NOMO-1 treated with dmso at 0.1 percent for 144 hours (cell line): ENCODE measurements around the gene SSH3.
"Not testable (repeated sequence)": the region's sequence is repeated elsewhere in the genome, so short reads cannot be mapped to it uniquely, and the experiment has no call there.

Experiments used
- DNase-seq: peaks from one replicate; lab custom pipeline; 2025; ENCODE audit not compliant: unreplicated experiment; lab: John Stamatoyannopoulos, UW

Gene SSH3, protein sequence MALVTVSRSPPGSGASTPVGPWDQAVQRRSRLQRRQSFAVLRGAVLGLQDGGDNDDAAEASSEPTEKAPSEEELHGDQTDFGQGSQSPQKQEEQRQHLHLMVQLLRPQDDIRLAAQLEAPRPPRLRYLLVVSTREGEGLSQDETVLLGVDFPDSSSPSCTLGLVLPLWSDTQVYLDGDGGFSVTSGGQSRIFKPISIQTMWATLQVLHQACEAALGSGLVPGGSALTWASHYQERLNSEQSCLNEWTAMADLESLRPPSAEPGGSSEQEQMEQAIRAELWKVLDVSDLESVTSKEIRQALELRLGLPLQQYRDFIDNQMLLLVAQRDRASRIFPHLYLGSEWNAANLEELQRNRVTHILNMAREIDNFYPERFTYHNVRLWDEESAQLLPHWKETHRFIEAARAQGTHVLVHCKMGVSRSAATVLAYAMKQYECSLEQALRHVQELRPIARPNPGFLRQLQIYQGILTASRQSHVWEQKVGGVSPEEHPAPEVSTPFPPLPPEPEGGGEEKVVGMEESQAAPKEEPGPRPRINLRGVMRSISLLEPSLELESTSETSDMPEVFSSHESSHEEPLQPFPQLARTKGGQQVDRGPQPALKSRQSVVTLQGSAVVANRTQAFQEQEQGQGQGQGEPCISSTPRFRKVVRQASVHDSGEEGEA

DNA sequence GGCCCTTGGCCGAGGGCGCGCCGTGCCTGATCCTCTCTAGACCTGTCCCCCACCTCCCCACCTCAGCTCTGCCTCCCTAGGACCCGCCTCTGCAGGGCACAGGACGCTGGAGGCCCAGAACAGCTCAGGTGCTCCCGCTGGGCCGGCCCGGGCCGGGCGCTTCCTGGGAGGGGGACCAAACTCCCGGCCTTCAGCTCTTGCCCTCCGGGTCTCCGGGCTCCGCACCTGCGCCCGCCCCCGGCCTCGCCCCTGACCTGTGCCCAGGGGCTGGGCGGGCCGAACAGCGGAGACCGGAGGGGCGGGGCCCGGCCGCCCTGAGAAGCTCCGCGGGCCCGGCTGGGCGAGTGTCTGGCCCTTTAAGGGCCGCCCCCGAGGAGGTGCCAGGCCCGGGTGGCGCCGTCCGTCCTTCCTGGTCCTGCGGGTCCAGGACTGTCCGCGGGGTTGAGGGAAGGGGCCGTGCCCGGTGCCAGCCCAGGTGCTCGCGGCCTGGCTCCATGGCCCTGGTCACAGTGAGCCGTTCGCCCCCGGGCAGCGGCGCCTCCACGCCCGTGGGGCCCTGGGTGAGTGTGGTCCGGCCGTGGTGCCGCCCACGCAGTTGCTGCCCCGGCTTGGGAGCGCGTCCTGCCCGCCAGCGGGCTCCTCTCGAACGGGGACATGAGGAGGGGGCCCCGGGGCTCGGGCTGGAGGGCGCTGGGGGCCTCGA is at the start of gene SSH3:
SSH3 (plus strand) TSS at position 399 of the 703 bp plus-strand sequence; CDS start at position 495, 96 bp downstream.
- peak; percentile 67 for DNase-seq

DNA sequence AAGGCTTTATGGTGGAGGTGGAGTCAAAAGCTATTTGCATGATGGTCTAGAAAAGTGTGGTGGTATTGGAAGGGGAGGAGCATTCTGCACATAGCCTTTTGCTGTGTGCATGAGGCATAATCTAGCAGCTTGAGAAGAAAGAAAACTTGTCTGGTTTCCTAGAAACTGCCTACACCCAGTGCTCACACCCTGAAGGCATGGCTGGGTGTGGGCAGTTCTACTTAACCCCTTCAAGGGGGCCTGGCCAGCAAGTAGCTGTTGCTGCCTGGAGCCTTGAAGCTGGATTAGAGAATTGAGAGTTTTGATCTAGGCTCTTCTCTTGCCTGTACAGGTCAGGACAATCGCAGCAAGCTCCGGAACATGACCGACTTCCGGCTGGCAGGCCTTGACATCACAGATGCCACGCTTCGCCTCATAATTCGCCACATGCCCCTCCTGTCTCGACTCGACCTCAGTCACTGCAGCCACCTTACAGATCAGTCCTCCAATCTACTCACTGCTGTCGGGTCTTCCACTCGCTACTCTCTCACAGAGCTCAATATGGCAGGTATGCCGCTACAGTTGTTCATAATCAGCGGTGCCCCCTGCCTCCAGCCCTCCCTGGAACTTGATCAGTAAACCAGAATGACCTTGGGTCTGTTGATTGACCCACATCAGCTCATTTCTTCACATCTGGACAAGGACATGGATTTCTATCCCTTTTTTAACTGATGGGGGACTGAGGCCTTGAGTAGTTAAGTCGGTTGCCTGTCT is 49.3 kb upstream of the SSH3 start:
- no peak for DNase-seq

DNA sequence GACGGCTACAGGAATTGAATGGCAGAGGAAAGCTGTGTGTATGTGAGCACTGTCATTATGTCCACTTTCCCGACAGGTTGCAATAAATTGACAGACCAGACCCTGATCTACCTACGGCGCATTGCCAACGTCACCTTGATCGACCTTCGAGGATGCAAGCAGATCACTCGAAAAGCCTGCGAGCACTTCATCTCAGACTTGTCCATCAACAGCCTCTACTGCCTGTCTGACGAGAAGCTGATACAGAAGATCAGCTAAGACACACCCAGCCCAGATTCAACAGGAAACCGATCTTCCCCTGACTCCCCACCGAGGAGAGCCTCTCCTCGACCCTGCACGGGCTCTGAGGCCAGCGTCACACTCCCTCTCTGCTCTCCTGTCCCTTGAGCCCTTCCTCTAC is 48.5 kb upstream of the SSH3 start:
- DNase-seq = no peak

DNA sequence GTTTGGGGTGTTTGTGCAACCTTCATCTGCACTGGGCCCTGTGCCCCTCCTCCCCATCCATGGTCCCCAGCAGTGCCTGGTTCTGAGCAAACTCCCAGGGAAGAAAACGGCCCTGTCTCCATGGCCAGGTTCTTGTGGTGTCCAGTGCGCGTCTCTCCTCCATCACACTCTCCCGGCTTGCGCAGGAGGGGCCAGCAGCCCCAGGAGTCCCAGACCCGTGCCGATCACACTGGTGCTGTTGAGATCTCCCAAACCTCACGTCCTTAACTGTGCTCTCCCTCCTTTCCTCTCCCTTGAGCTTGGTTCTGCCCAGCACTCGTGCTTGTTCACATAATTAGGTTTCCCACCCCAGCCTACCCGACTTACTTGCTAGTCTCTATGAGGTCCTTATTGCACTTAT is 48.0 kb upstream of the SSH3 start:
- DNase-seq = no peak

DNA sequence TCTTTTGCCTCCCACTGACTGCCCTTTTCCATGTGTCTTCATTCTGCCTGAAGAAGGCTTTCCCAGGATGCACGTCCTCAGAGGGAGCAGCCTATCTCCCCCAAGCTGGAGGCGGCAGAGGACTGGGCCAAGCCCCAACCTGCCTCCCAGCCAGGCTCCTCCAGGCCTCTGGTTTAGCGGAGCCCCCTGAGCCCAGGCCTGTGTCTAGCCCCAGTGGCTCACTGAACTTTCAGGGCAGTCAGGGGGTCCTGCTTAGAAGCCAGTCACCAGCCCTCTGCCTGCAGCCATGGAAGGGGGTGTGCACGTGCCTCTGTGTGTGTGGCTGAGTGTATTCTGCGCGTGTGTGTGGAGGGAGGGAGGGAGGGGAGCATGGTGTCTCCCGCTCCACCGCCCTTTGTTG is 47.5 kb upstream of the SSH3 start:
- no peak for DNase-seq

DNA sequence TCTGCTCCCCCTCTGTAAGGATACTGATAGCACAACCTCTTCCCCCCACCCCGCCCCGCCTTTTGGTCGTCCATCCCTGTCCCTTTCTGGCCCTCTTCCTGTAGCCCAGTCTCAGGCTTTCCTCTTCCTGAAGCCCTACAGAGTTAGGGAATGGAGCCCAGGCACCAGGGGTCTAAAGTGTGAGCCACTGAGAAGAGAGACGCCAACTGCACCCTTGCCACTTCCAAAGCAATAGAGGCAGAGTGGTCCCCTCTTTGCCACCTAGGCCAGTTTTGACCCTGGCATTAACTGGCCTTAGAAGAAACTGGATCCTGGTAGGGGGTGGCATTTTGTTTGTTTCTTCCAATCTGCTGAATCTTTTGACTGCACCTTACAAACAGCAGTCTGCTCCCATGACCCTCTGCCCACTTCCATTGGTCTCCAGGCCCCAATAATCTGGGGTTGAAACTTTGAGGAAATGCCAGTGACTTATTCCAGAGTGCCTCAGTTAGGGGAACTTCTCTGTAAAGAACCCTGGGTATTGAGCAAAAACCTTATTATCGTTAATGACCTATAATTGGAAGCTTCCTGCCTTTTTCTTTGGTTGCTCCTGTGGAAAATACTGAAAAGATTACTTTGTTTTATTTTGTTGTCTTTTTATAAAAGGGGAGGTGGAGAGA is 46.7 kb upstream of the SSH3 start:
- DNase-seq = peak; percentile 58

DNA sequence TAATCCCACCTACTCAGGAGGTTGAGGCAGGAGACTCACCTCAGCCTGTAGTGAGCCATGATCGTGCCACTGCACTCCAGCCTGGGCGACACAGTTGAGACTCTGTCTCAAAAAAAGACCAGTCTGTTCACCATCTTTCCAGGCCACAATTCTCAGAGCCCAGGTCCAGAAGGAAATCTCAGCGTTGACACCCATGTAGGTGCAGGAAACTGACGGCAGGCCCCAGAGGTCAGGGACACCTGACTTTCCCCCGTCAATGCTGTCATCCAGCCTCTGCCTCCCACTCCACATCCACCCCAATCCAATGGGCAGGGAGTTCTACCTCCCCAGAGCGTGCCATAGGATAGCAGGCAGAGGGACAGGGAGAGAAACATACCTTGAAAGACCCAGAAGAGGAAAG is 42.9 kb upstream of the SSH3 start:
- DNase-seq = no peak

DNA sequence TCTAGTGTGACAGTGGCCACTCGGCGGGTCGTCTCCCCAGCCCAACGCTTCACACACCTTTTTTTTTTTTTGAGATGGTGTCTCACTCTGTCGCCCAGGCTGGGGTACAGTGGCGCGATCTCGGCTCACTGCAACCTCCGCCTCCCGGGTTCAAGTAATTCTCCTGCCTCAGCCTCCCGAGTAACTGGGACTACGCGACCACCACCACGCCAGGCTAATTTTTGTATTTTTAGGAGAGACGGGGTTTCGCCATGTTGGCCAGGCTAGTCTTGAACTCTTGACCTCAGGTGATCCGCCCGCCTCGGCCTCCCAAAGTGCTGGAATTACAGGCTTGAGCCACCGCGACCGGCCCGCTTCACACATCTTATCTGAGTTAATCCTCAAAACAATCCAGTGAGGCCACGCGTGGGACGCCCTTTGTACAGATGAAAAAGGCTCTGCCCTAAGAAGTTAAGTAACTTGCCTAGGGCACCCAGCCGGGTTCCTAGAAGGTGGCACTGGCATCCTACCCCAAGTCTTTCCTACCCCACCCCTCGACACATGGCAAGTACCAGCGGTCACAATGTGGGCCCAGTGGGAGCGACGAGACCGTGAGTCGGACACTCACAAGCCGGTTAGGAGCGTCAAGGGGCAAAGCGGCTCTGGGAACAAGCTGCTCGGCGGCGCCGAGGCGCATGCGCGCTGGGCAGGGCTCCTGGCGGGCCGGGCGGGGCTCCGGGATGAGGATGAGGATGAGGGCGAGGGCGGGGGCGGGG is 42.3 kb upstream of the SSH3 start:
- not testable (repeated sequence) for DNase-seq

DNA sequence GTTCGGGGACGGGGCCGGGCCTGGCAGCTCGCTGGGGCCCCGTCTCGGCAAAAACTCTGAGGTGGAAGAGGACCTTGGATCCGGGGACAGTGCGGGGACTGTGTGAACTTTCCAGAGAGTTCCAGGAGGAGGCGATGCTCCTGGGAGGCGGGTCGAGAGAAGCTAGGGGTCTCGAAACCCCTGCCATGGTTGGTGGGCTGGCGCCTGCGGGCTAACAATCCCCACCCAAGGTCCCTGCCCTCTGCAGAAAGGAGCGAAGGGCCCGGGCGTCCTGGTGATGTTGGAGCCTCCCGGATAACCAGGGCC is 41.7 kb upstream of the SSH3 start:
- DNase-seq = no peak

DNA sequence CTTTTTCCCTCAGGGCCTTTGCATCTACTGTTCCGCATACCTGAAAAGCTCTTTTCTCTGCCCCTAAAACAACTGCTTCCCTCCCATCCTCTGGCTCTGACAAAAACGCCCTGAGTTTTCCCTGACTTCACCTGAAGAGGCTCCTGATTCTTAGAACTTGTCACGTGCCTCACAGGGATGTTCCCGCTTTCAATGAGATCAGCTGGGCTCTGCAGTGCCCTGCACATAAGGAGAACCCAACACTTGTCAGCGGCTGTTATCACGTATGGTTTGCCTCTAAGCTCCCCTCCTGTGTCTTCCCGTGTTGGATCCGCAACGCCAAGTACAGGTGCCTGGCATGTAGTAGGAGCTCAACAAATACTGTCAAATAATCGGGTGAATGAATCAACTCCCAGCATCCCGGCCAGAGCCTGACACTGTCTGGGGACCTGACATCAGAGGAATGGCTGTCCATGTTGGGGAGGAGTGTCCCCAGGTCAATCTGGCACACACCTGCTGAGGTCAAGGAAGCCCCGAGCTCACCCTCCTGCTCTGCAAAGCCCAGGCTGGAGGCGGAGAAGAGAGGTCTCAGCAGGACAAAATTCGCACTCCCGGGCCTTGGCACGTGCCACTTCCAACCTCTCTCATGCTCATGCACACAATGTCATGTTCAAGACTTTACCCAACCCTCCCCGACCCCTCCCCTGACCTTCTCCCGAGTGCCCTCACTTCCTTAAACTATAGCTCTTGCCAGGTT is 41.2 kb upstream of the SSH3 start:
- DNase-seq = no peak

DNA sequence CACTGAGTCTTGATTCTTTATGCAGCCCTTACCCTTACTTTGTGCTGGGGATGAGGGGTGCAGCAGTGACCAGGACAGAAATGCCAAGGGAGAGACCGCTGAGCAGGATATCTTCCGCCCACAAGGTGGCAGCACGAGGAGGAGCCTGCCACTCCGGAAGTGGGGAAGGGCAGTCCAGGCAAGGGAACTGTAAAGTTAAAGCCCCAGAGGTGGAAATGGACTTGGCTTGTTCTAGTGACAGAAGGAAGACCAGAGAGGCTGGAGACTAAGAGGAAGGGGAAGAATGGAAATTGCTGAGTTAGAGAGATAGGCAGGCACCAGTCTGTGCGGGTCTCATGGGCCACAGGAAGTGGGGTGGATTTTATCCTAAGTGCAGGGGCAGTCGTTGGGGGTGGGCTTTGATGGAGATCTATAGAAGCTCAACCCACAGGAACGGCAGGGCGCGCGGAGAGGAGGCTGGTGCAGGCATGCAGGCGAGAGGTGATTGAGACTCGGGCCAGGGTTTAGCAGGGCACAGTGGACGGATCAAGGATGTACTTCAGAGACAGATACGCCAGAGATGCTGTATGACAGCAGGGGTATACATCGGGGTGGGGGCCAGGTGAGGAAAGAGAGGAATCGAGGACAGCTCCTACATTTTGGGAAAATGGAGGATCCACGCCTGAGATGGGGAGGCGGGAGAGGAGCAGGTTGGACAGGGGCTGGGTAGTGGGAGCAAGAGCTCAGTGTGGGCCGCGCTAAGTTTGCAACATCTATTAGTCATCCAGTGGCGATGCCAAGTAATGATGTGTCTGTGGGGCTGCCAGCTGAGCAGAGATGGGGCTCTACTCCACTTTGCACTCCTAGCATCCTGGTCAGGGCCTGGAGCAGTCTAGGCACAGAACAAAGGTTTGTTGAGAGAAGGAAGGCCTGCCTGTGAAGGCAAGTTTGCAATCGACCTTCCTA is 40.3 kb upstream of the SSH3 start:
- peak; percentile 89 for DNase-seq

DNA sequence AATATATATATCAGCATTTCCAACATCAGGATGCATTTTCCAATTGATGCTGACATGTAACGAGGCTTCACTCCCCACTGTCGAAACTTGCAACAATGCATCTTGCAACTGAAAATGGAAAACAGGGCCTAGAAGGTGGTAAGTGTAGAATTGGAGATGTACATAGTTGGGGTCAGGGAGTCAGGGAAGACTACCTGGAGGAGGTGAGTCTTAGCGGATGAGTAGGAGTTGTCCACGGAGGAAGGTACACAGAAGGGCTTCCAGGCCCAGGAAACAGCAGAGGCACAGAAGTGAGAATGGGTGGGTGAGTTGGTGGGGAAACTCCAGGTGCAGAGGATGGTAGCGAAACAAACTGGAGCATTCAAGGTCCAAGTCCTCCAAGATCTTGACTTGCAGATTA is 39.1 kb upstream of the SSH3 start:
- no peak for DNase-seq

DNA sequence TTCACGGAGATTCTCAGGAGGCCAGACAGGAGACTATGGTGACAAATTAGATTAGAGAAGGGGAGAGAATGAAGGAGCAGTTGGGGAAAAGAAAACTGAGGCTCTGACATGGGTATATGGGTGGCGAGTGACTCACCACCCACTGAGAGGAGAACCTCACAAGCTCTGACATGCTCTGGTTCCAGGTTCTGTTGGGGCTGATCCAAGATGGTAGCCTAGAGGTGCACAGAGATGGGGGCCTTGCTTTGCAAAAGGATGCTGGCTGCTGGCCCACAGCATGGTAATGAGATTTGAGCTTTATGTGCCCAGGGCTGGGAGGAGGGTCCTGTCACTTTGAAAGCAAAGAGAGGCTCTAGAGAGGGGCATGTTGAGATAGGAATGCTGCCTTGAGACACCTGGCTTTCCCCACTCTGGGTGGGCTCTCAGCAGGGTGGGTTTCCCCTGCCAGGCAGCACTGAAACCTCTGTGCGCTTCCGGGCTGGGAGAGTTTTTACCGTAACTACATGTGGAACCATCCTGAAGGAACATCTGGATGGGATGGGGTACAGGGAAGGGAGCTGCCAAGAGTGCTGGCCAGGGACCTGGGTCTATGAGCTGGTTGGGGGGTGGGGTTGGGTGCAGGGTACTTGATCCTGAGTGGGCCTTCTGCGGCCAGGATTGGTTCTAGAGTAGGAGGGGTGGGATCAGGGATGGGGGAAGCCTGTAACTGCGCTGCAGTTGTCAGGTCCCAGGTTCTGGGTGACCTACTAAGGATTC is 38.3 kb upstream of the SSH3 start:
- DNase-seq = no peak

DNA sequence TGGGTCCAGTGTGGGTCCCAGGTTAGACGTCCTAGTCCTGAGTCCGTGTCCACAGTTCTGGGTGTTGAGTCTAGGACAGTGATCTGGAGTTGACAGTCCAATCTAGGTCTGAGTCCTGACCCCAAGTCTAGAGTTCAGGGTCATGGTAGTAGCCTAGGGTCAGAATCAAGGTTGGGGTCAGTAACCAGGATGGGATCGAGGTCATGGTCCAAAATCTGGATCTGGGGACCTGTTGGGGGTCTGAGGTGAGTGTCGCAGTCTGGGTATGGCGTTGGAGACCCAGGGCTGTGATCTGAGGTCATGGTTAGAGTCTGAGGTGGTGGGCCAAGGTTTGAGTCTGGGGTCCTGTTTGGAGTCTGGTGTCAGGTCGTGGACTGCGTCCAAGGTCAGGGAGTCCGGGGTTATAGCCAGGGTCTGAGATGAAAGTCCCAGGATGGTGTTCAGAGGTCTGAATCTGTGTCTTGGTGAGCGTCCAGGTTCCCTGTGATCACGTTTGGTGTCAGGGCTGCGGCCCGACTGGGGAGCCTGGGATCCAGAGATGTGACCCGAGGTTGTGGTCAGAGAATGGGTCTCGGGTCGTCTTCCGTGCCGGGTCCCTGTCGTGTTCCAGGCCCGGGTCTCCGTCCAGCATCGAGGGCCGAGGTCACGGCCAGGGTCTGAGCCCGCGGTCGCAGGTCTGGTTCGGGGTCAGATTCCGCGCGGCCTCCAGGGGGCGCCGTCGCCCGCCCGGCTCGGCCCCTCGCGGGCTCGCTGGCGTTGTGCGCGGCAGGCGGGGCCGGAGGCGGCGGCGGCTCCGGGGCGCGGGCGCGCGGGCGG is 37.5 kb upstream of the SSH3 start:
- peak; percentile 30 for DNase-seq

DNA sequence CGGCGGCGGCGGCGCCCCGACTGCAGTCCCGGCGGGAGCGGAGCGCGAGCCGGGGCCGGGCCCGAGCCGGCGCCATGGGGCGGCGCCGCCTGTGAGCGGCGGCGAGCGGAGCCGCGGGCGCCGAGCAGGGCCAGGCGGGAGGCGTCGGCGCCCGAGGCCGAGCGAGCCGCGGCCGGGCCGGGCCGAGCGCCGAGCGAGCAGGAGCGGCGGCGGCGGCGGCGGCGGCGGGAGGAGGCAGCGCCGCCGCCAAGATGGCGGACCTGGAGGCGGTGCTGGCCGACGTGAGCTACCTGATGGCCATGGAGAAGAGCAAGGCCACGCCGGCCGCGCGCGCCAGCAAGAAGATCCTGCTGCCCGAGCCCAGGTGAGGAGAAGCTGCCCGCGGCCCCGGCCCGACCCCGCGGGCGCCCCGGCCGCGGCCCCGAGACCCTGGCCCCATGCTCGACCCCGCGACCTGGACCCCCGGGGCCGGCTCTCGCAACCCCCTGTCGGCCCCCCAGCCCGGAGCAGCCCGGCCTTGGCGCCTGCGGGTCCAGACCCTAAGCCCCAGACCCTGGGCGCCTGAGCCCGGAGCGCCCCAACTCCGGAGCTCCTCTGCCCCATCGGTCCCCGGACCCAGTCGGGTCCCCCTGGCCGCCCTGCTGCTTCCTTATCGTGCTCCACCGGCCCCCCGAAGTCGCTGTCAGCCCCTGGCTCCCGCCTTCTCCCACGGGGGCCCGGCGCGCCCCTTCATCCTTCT is 36.7 kb upstream of the SSH3 start, which contains the start of gene GRK2:
GRK2 (plus strand) TSS at position 25 of the 739 bp plus-strand sequence; CDS start at position 252, 227 bp downstream.
- no peak for DNase-seq
